KMS-11 (cell line): ENCODE measurements around the gene SPRED2.
"Not testable (repeated sequence)": the region's sequence is repeated elsewhere in the genome, so short reads cannot be mapped to it uniquely, and the experiment has no call there.

Source experiments
- H2AFZ ChIP-seq: fragments of 200-600 bp; sonication (generic); 2 replicates; pipeline ENCODE4 v1.6.1; 2016; ENCODE audit warnings: antibody characterized with exemption, mixed run types, low read depth
- H3K27ac ChIP-seq: fragments of 200-600 bp; sonication (generic); 2 replicates; pipeline ENCODE4 v1.6.1; 2016; ENCODE audit warnings: mild to moderate bottlenecking, mixed run types
- H3K27me3 ChIP-seq: fragments of 200-600 bp; sonication (generic); 2 replicates; pipeline ENCODE4 v1.6.1; 2017; ENCODE audit warnings: mild to moderate bottlenecking, low read depth, mixed run types, moderate library complexity; ENCODE audit not compliant: insufficient read depth
- H3K36me3 ChIP-seq: fragments of 200-600 bp; sonication (generic); 2 replicates; pipeline ENCODE4 v1.6.1; 2017; ENCODE audit warnings: mild to moderate bottlenecking, mixed run types; ENCODE audit not compliant: insufficient read depth
- H3K4me1 ChIP-seq: fragments of 200-600 bp; sonication (generic); 2 replicates; pipeline ENCODE4 v1.6.1; 2016; ENCODE audit warnings: mild to moderate bottlenecking, low read depth, mixed run types; ENCODE audit not compliant: poor library complexity, severe bottlenecking
- H3K4me2 ChIP-seq: fragments of 200-600 bp; sonication (generic); 2 replicates; pipeline ENCODE4 v1.7.0; 2016; ENCODE audit warnings: mild to moderate bottlenecking, mixed run types
- H3K4me3 ChIP-seq: fragments of 200-600 bp; sonication (generic); IDR thresholded peaks from 2 replicates; pipeline ENCODE4 v1.6.1; 2017; ENCODE audit warnings: low read depth, low read length, mixed read lengths; ENCODE audit not compliant: insufficient read depth
- H3K79me2 ChIP-seq: fragments of 200-600 bp; sonication (generic); 2 replicates; pipeline ENCODE4 v1.6.1; 2016; ENCODE audit warnings: low read depth, mixed run types; ENCODE audit not compliant: insufficient read depth
- H3K9ac ChIP-seq: fragments of 200-600 bp; sonication (generic); 2 replicates; pipeline ENCODE4 v1.6.1; 2016; ENCODE audit warnings: mild to moderate bottlenecking, mixed run types
- H4K20me1 ChIP-seq: fragments of 200-600 bp; sonication (generic); 2 replicates; pipeline ENCODE4 v1.6.1; 2016; ENCODE audit warnings: mild to moderate bottlenecking, mixed run types; ENCODE audit not compliant: insufficient read depth
- TF ChIP-seq, protein P1 (sequence below): fragments of 200-600 bp; sonication (generic); conservative IDR thresholded peaks from 2 replicates; pipeline ENCODE4 v1.6.1; 2017; ENCODE audit warnings: low read depth, mild to moderate bottlenecking, antibody characterized with exemption, low read length, moderate library complexity, mixed read lengths

Gene SPRED2

DNA sequence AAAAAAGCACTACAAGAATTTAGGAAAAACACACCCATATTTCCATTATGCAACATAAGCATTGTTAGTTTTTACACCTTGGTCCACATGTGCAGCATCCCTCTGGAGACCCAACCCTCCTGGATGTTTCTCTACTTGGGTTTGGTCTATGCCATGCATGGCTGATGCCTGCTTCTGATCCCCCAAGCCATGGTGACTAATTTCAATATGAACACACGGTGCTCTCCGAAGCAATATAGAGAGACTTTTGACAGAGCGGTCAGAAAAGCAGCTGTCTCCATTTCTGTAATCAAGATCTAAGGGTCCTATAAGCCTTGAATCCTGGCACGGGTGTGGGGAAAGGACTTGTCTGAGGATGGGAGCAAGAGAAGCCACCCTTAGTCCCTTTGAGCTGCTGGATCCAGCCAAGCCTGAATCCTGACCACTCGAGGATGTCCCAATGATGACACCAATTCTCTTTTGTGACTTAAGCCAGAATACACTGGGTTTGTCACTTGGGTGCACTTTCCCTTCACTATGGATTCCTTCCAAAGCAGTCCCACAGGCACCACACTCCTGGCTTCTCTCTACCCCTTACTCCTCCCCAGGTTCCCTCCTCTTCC is 113.2 kb downstream of the SPRED2 start:
- H4K20me1 ChIP-seq, result no peaks in the 10 kb centered on the region
- H3K4me1 ChIP-seq, result peaks cover 18% of the 10 kb centered on the region
- H3K27me3 ChIP-seq, result no peaks in the 10 kb centered on the region
- H3K79me2 ChIP-seq, result no peaks in the 10 kb centered on the region
- TF ChIP-seq, protein P1, sequence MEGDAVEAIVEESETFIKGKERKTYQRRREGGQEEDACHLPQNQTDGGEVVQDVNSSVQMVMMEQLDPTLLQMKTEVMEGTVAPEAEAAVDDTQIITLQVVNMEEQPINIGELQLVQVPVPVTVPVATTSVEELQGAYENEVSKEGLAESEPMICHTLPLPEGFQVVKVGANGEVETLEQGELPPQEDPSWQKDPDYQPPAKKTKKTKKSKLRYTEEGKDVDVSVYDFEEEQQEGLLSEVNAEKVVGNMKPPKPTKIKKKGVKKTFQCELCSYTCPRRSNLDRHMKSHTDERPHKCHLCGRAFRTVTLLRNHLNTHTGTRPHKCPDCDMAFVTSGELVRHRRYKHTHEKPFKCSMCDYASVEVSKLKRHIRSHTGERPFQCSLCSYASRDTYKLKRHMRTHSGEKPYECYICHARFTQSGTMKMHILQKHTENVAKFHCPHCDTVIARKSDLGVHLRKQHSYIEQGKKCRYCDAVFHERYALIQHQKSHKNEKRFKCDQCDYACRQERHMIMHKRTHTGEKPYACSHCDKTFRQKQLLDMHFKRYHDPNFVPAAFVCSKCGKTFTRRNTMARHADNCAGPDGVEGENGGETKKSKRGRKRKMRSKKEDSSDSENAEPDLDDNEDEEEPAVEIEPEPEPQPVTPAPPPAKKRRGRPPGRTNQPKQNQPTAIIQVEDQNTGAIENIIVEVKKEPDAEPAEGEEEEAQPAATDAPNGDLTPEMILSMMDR, result no peak
- H3K4me2 ChIP-seq, result no peak overlapping the region
- no peaks in the 10 kb centered on the region for H3K36me3 ChIP-seq
- no peak overlapping the region for H3K27ac ChIP-seq
- H3K4me3 ChIP-seq, result no peak overlapping the region
- H2AFZ ChIP-seq, result no peak overlapping the region
- H3K9ac ChIP-seq, result no peak overlapping the region

DNA sequence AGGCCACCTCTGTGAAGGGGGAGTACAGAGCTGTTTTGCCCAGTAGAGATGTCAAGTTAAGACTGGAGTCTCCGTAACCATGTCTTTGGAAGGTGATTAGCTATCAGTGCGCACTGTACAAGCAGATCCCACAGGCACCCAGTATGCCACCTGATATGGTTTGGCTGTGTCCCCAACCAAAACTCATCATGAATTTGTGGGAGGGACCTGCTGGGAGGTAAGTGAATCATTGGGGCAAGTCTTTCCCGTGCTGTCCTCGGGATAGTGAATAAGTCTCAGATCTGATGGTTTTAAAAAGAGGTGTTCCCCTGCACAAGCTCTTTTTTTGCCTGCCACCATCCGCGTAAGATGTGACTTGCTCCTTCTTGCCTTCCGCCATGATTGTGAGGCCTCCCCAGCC is 114.6 kb downstream of the SPRED2 start:
- no peak overlapping the region for H3K9ac ChIP-seq
- no peak overlapping the region for H3K4me3 ChIP-seq
- no peak overlapping the region for H3K4me2 ChIP-seq
- peaks cover 4% of the 10 kb centered on the region for H3K4me1 ChIP-seq
- TF ChIP-seq, protein P1, result no peak
- no peaks in the 10 kb centered on the region for H3K27me3 ChIP-seq
- no peaks in the 10 kb centered on the region for H4K20me1 ChIP-seq
- H3K79me2 ChIP-seq, result no peaks in the 10 kb centered on the region
- peaks cover 4% of the 10 kb centered on the region; the same call in 1 of the 2 replicates for H3K36me3 ChIP-seq
- H2AFZ ChIP-seq, result no peak overlapping the region
- H3K27ac ChIP-seq, result no peak overlapping the region

DNA sequence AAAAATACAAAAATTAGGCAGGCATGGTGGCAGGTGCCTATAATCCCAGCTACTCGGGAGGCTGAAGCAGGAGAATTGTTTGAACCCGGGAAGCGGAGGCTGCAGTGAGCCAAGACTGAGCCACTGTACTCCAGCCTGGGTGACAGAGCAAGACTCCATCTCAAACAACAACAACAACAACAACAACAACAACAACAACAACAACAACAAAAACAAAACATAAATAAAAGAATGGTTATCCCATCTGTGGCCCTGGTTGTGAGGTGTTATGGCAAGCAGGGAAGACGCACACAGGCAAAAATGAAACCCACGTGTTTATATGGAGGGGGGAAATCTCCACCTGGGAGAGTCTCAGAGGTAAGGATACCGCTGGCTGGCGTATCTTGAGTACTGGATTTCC is 115.0 kb downstream of the SPRED2 start:
- H3K79me2 ChIP-seq, H3K4me3 ChIP-seq, H2AFZ ChIP-seq, H3K36me3 ChIP-seq, H3K27me3 ChIP-seq, H3K4me2 ChIP-seq, H3K4me1 ChIP-seq, H3K27ac ChIP-seq, H4K20me1 ChIP-seq, H3K9ac ChIP-seq: not testable (repeated sequence)

DNA sequence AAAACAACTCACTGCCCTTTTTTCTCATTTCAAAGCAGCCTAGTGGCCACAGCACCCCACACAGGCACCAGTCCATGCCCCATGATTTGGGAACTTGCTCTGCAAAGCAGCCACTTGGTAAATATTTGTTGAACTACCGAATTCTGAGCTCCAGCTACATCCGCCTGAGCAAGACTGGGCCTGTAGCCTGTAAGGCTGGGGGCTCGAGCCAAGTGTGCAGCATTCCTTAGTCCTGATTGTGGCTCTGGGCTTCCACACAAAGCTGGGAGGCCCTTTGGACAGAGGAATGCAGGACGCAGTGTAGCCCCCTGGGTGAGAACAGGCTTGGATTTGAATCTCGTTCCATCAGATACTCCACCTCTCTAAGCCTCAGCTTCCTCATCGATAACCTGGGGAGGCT is 116.3 kb downstream of the SPRED2 start:
- Histone ChIP-seq H3K4me1 (no peaks in the 10 kb centered on the region), H3K36me3 (peaks cover 4% of the 10 kb centered on the region; the same call in 1 of the 2 replicates), H3K4me2 (no peak overlapping the region), H3K27ac (no peak overlapping the region), H2AFZ (no peak overlapping the region), H3K27me3 (no peaks in the 10 kb centered on the region), H3K9ac (no peak overlapping the region), H4K20me1 (no peaks in the 10 kb centered on the region), H3K79me2 (no peaks in the 10 kb centered on the region), H3K4me3 (no peak overlapping the region)
- TF ChIP-seq, protein P1, result no peak

DNA sequence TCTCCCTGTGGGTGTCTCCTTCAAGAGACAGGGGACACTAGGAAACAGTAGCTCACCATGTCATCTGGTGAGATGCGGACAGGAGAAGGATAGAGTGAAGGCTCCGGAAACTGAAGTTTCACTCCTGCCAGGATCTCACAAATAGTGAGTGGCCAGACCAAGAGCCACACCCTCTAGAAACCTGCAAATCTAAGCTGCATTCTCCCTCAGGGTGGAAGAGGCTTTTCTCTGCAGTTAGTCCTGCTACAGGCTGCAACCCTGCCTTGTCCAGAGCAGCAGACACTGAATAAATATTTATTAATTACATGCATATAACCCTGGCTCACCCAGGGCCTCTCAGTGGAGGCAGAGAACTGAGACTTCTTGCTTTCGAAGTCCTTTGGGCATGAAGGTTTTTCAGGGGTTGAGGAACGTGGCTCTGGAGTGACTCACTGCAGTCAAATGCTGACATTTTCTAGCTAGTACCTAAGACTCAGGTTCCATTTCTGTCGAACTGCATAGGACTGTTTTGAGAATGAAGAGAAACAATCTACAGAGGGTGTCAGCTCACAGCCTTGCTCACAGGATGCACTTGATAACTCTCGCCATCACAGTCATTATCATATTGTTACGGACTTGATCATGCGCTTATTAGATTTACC is 117.5 kb downstream of the SPRED2 start:
- H3K36me3 ChIP-seq, result peaks cover 4% of the 10 kb centered on the region; the same call in 1 of the 2 replicates
- no peak overlapping the region for H3K4me2 ChIP-seq
- H3K27me3 ChIP-seq, result no peaks in the 10 kb centered on the region
- H3K27ac ChIP-seq, result no peak overlapping the region
- H4K20me1 ChIP-seq, result no peaks in the 10 kb centered on the region
- no peak overlapping the region for H3K4me3 ChIP-seq
- no peaks in the 10 kb centered on the region for H3K4me1 ChIP-seq
- H3K9ac ChIP-seq, result no peak overlapping the region
- H3K79me2 ChIP-seq, result no peaks in the 10 kb centered on the region
- no peak overlapping the region for H2AFZ ChIP-seq
- TF ChIP-seq, protein P1, result no peak
